Endothelial cell of umbilical vein (primary cell): ENCODE data around the gene FAM98B. TPM values are rescaled to one million over a fixed set of nuclear protein-coding genes. Genes with fewer than 3 reads are reported as not detected.

Experiments used
- BruUV-seq: library from RNA; stranded (reverse); fragments of 400-500 nt; replicated peaks from 2 replicates; lab custom pipeline; 2021; lab: Mats Ljungman, UMichigan
- CTCF ChIA-PET: fragments of 300-600, 350-600 bp; sonication (Branson Sonifier 250); formaldehyde crosslinking; loops from one replicate; lab custom pipeline; 2021; ENCODE audit warnings: antibody characterized with exemption, inconsistent platforms; lab: Charles Lee
- POLR2A ChIA-PET: fragments of 300-600, 350-600 bp; sonication (Branson Sonifier 250); formaldehyde crosslinking; loops from one replicate; lab custom pipeline; 2021; ENCODE audit warnings: antibody characterized with exemption, inconsistent platforms; lab: Charles Lee
- DNase-seq: peaks from one replicate; pipeline ENCODE4 v3.0.0-alpha.2; 2011; ENCODE audit warnings: low read depth, low spot score
- FAIRE-seq: peaks from 2 replicates; lab custom pipeline; 2011; peaks lifted over from hg19 to GRCh38; lab: Jason Lieb, UNC
- H2AFZ ChIP-seq: 2 replicates; pipeline ENCODE4 v1.6.0; 2012; ENCODE audit warnings: low read depth, low read length, control low read depth, inconsistent platforms
- H3K27ac ChIP-seq: 2 replicates; pipeline ENCODE4 v1.5.1; 2011; ENCODE audit warnings: low read depth, mild to moderate bottlenecking, control low read depth, low read length, moderate library complexity; ENCODE audit not compliant: insufficient read depth
- H3K27me3 ChIP-seq, 2 experiments: 2 replicates each; pipeline versions ENCODE4 v1.6.0 to v1.6.1; 2011; ENCODE audit warnings: low read length in 2 of 2, mixed read lengths in 1 of 2; ENCODE audit not compliant: control insufficient read depth in 2 of 2, insufficient read depth in 2 of 2
- H3K36me3 ChIP-seq, 2 experiments: 2 replicates in 1 of 2; 3 replicates in 1 of 2; pipeline ENCODE4 v1.5.1; 2011; ENCODE audit warnings: low read length in 2 of 2, mild to moderate bottlenecking in 1 of 2, moderate library complexity in 1 of 2; ENCODE audit not compliant: control insufficient read depth in 2 of 2, insufficient read depth in 2 of 2; ENCODE audit errors: extremely low read depth in 1 of 2
- H3K4me1 ChIP-seq: 3 replicates; pipeline ENCODE4 v1.5.1; 2011; ENCODE audit warnings: mild to moderate bottlenecking, low read length; ENCODE audit not compliant: control insufficient read depth, insufficient read depth; ENCODE audit errors: extremely low read depth
- H3K4me2 ChIP-seq: 2 replicates; pipeline ENCODE4 v1.6.1; 2011; ENCODE audit warnings: low read length, control low read depth, mixed read lengths; ENCODE audit not compliant: insufficient read depth
- H3K4me3 ChIP-seq, 3 experiments: fragments of 200-600 bp in 1 of 3; sonication (generic), shearing (Covaris generic) in 1 of 3; replicated peaks in 1 of 3; 2 replicates each; pipeline ENCODE4 v1.5.1; 2011 to 2016; ENCODE audit warnings: control low read depth in 3 of 3, low read length in 3 of 3, mild to moderate bottlenecking in 2 of 3, inconsistent platforms in 1 of 3, low read depth in 1 of 3, moderate library complexity in 1 of 3; ENCODE audit not compliant: insufficient read depth in 1 of 3
- H3K79me2 ChIP-seq: 2 replicates; pipeline ENCODE4 v1.6.0; 2012; ENCODE audit warnings: low read length, inconsistent platforms; ENCODE audit not compliant: control insufficient read depth, insufficient read depth
- H3K9ac ChIP-seq: replicated peaks from 2 replicates; pipeline ENCODE3; 2011; ENCODE audit warnings: low read length, control low read depth; ENCODE audit not compliant: insufficient read depth; ENCODE audit errors: extremely low read depth
- H3K9me1 ChIP-seq: replicated peaks from 3 replicates; pipeline ENCODE4 v1.6.0; 2011; ENCODE audit warnings: mild to moderate bottlenecking, low read length; ENCODE audit not compliant: control insufficient read depth, insufficient read depth; ENCODE audit errors: extremely low read depth
- H3K9me3 ChIP-seq: replicated peaks from 2 replicates; pipeline ENCODE4 v1.5.1; 2012; ENCODE audit warnings: low read length, inconsistent platforms; ENCODE audit not compliant: control insufficient read depth, insufficient read depth
- H4K20me1 ChIP-seq: replicated peaks from 2 replicates; pipeline ENCODE3; 2011; ENCODE audit warnings: mild to moderate bottlenecking, low read length; ENCODE audit not compliant: control insufficient read depth, insufficient read depth; ENCODE audit errors: extremely low read depth
- EZH2 ChIP-seq: IDR thresholded peaks from 2 replicates; pipeline ENCODE4 v1.6.1; 2012; ENCODE audit warnings: borderline replicate concordance, low read depth, mild to moderate bottlenecking, moderate library complexity, low read length, inconsistent platforms; ENCODE audit not compliant: severe bottlenecking
- FOS ChIP-seq: IDR thresholded peaks from 2 replicates; pipeline ENCODE4 v1.6.1; 2011; ENCODE audit warnings: mild to moderate bottlenecking, low read length, moderate library complexity, borderline replicate concordance; ENCODE audit not compliant: insufficient read depth
- GATA2 ChIP-seq: IDR thresholded peaks from 2 replicates; pipeline ENCODE4 v1.7.0; 2011; ENCODE audit warnings: low read depth, mild to moderate bottlenecking, moderate library complexity, mixed read lengths, low read length; ENCODE audit not compliant: insufficient read length, insufficient read depth
- JUN ChIP-seq: IDR thresholded peaks from 2 replicates; pipeline ENCODE4 v1.6.1; 2011; ENCODE audit warnings: borderline replicate concordance, low read depth; ENCODE audit not compliant: insufficient read length, insufficient read depth
- MAX ChIP-seq: IDR thresholded peaks from 2 replicates; pipeline ENCODE4 v1.6.1; 2011; ENCODE audit not compliant: insufficient read depth, insufficient read length
- MYC ChIP-seq: IDR thresholded peaks from one replicate; pipeline ENCODE4 v1.6.1; 2011; ENCODE audit warnings: mild to moderate bottlenecking, low read depth, low read length
- POLR2A ChIP-seq: IDR thresholded peaks from 2 replicates; pipeline ENCODE4 v1.6.1; 2012; ENCODE audit warnings: low read depth, mild to moderate bottlenecking, control low read depth, low read length
- POLR2AphosphoS5 ChIP-seq: IDR thresholded peaks from 2 replicates; pipeline ENCODE4 v1.6.1; 2012; ENCODE audit warnings: low read depth, mild to moderate bottlenecking, control low read depth, low read length, moderate library complexity; ENCODE audit not compliant: insufficient read depth
- dilution Hi-C: fragments of 300-500 bp; cut with MboI; formaldehyde crosslinking; loops from one replicate; pipeline ENCODE4 v1.15.0; 2019; ENCODE audit warnings: low sequenced_read_pairs; ENCODE audit not compliant: extremely low pct_ligation_motif_present
- intact Hi-C: fragments of 100-400 bp; cut with micrococcal nuclease; formaldehyde crosslinking; loops from one replicate; pipeline ENCODE4 v1.10.0; 2022
- polyA plus RNA-seq, 4 experiments: library from polyadenylated mRNA; depleted of rRNA in 3 of 4; stranded (reverse) in 3 of 4; unstranded in 1 of 4; fragments of >200 nt; gene quantifications; 2 replicates each; pipeline versions ENCODE4 v1.2.1 to v1.2.3, GENCODE V29; 2011 to 2012; ENCODE audit warnings: missing spikeins in 1 of 4
- total RNA-seq: library from RNA; stranded (reverse); gene quantifications from 2 replicates; pipeline ENCODE4 v1.2.3, GENCODE V29; 2021
- TF ChIP-seq, protein P1 (sequence below), 2 donors: IDR thresholded peaks; 1 replicate in 1 of 2; 2 replicates in 1 of 2; pipeline ENCODE4 v1.5.1; 2011; ENCODE audit warnings: low read length in 2 of 2, mild to moderate bottlenecking in 2 of 2, moderate library complexity in 2 of 2, control low read depth in 1 of 2, inconsistent platforms in 1 of 2, low read depth in 1 of 2; ENCODE audit not compliant: insufficient read depth in 1 of 2; ENCODE audit errors: extremely low read depth in 1 of 2

The FAM98B gene
- total and polyA plus RNA-seq, 2 donors (not counting 3 experiments of a cell fraction or from before 2014, with no cell fraction given) = 4.2 to 22.3 TPM

- Histone ChIP-seq H3K4me1 (no peaks in the 10 kb centered on the region), H2AFZ (no peak overlapping the region), H3K79me2 (no peaks in the 10 kb centered on the region), H3K9me3 (no peaks in the 10 kb centered on the region), H4K20me1 (no peaks in the 10 kb centered on the region), H3K27ac (no peak overlapping the region), H3K4me3 (no peak overlapping the region), H3K27me3 (peaks cover 20 to 67% of the 10 kb centered on the region in 2 experiments), H3K9ac (no peak overlapping the region), H3K4me2 (no peak overlapping the region), H3K9me1 (no peaks in the 10 kb centered on the region), H3K36me3 (no peaks in the 10 kb centered on the region)
- ChIA-PET POLR2A (no interaction called here), CTCF (interaction anchor here (1.8 to 4.6 kb wide), 2 partner anchors 13 to 432 kb away, joined by 5 to 32 read pairs; no protein-coding TSS in a partner anchor)
- FAIRE-seq (no peak), DNase-seq (no peak)
- dilution Hi-C loops = no loop called here
- no TSS peak for BruUV-seq
- TF ChIP-seq FOS (no peak), JUN (no peak), POLR2AphosphoS5 (no peak), EZH2 (no peak), POLR2A (no peak), MYC (no peak), MAX (no peak), GATA2 (no peak)
- TF ChIP-seq, protein P1, sequence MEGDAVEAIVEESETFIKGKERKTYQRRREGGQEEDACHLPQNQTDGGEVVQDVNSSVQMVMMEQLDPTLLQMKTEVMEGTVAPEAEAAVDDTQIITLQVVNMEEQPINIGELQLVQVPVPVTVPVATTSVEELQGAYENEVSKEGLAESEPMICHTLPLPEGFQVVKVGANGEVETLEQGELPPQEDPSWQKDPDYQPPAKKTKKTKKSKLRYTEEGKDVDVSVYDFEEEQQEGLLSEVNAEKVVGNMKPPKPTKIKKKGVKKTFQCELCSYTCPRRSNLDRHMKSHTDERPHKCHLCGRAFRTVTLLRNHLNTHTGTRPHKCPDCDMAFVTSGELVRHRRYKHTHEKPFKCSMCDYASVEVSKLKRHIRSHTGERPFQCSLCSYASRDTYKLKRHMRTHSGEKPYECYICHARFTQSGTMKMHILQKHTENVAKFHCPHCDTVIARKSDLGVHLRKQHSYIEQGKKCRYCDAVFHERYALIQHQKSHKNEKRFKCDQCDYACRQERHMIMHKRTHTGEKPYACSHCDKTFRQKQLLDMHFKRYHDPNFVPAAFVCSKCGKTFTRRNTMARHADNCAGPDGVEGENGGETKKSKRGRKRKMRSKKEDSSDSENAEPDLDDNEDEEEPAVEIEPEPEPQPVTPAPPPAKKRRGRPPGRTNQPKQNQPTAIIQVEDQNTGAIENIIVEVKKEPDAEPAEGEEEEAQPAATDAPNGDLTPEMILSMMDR (IDR thresholded peaks at IDR 0.05; ENCODE audit: extremely low read depth in 1 of 2, insufficient read depth in 1 of 2, low read depth in 1 of 2, low read length in 2 of 2) = no peak
- intact Hi-C loops = no loop called here
These were observed 26.5 kb upstream of the FAM98B start for GRCh38 chr15:38427380-38427779.
